HG02763 (cell line): Measurements from ENCODE around the gene LRCH4.
"Not testable (repeated sequence)": the region's sequence is repeated elsewhere in the genome, so short reads cannot be mapped to it uniquely, and the experiment has no call there.

Experiments used
- ATAC-seq: cut with Tn5 transposase; IDR thresholded peaks from one replicate; pipeline ENCODE4 v1.9.1; 2021; ENCODE audit warnings: mild to moderate bottlenecking, moderate library complexity; ENCODE audit not compliant: unreplicated experiment

LRCH4 gene

DNA sequence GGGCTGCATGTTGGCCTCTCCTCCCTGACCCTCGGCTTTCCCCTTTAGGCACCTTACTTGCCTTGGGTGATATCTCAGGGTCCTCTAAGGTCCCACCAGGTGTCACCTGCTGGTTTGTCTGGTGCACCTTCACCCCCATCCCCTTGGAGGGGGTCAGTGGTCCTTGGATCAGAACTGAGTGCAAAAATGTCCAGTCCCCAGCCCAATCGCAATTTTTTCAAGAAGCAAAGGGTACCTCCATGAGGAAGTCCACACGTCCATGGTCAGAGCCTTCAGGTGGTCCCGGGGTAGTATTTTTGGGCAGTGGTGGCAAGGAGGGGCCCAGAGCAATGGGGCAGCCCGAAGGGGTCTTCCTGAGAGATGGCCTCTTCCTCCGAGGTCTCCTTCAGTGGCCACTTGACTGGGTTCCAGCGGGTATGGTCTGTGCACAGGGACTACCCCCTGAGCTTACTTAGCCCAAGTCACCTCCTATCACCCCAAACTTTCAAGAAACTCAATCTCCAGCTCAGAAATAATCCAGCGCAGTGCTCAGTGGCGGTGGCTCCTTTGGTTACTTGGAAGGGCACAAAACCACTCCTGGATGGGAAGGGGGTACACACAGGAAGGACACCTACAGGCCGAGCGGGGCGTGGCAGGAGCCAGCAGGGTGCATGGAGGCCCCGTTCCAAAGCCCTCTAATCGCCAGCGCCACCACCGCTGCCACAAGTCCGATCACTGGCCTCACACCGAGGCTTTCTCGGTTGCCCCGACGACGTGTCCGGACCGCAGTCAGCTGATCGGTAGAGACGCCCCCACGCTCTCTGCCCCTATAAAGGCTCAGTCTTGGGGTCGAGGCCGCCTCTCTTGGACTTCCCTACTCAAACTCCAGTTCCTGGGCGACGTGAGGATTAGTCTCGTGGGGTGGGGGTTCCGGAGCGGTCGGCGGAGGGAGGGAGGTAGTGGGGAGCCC is 16.8 kb downstream of the LRCH4 start:
- ATAC-seq, result no peak

GRCh38 chr7:100568176-100568895 is 17.6 kb downstream of the LRCH4 start:
- no peak for ATAC-seq

GRCh38 chr7:100567751-100568175 is 18.2 kb downstream of the LRCH4 start:
- no peak for ATAC-seq

- no peak for ATAC-seq
These were observed 18.7 kb downstream of the LRCH4 start for GRCh38 chr7:100567031-100567730.

- no peak for ATAC-seq
These were observed 19.9 kb downstream of the LRCH4 start for GRCh38 chr7:100566018-100566531.

GRCh38 chr7:100565133-100565571 is 20.8 kb downstream of the LRCH4 start:
- no peak for ATAC-seq

GRCh38 chr7:100564405-100564804 is 21.5 kb downstream of the LRCH4 start:
- ATAC-seq, result not testable (repeated sequence)

- ATAC-seq, result no peak
These were observed 22.0 kb downstream of the LRCH4 start for GRCh38 chr7:100563809-100564400.

DNA sequence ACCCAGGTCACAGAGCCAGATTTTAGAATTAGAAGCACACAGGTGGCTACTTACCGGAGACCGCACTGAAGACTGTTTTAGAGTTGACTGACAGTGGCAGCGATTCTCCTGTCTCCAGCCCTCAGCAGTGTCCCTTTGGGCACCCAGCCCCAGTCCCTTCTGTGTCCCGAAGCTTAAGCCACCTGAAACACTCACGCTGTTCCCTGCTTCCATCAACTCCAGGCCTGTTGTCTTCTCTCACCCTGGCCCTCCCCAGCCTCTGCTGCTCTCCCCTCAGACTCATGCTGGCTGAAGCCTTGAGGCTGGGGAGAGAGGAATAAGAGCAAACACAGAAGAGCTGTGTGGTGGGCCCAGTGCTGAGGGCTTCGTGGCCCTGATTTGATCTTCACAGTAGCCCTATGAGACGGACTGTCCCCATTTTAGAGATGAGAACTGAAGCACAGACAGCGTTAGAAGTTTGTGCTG is 22.8 kb downstream of the LRCH4 start:
- no peak for ATAC-seq

- ATAC-seq, result no peak
These were observed 23.5 kb downstream of the LRCH4 start for GRCh38 chr7:100562195-100563099.

DNA sequence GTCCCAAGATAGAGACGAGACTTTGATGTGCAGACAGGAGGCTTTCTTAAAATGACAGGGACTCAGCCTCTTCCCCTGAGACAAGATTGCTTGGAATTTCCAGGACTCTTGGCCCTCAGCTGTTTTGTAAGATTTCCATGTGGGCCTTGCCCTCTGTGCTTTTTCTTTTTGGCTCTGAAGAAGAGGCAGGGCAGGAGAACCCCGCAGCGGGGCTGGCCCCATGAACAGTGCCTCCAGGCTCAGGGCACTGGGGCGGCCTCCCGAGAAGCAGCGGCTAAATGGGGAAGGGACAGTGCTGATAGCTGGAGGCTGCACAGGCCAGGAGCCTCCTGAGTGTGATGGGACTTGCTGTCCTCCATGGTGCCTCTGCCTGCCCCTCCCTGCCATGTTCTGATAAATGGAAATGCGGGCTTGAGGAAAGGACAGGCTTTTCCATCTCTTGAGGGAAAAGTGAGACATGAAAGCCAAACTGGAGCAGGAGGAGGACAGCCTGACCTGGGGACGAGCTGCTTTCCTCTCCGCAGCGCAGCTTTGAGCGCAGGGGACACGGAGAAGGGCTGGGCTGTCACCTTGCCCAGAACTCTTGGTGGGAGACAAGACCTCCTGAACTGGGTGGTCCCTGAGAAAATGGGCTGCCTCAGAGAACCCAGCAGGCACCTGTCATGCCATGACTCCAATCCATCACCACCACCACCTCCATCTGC is 24.3 kb downstream of the LRCH4 start:
- no peak for ATAC-seq

DNA sequence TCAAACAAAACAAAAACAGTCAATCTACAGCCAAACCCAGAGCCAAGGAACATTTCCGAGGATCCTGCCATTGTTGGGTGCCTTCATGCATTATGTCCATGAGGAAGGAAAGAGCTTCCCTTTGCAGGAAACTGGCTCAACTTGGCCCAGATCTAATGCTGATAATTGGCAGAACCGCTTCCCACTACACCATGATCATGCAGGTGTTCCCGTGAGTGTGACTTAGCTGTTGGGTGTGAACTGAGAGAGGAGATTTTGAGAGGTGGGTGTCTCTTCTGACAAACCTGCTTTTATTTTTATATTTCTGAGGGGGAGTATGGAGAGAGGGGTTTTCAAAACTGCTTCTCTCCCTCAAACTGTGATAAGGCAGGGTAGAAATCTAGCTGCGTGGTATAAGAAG is 26.8 kb downstream of the LRCH4 start:
- no peak for ATAC-seq

GRCh38 chr7:100556541-100556940 is 29.4 kb downstream of the LRCH4 start:
- no peak for ATAC-seq

DNA sequence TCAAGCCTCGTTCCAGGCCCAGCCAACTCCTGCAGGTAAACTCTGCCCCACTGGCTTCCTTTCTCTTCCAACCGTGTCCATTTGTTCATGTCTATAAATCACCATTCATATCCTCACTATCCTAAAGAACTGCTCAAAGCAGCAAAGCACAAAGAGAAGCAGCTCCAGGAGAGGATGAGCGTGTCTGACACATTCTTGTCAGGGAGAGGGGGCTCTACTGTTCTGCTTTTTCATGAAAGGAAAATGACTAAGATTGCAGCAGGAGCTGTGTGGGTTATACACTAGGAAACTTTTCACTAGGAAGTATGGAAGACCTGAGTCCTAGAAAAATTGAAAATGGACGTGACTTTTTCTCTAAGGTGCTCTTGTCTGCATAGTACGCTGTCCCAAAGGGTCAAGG is 30.2 kb downstream of the LRCH4 start:
- no peak for ATAC-seq

GRCh38 chr7:100553032-100553431 is 32.9 kb downstream of the LRCH4 start:
- no peak for ATAC-seq

DNA sequence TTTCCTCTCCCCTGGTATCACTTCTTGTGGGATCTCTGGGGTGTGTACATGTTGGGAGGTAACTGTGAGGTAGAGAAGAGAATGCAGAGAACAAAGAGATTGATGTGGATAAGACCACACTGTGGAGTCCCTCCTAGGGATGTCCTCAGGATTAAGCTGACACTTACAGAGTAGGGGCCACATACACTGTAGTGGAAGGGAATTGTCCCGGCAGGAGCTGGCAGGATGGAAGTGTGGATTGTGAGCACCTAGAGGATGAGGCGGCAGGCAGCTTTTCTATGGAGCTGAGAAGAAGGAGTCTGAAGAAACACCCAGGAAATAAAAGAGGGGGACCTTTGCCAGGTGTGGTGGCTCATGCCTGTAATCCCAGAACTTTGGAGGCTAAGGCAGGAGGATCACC is 33.4 kb downstream of the LRCH4 start:
- no peak for ATAC-seq

- not testable (repeated sequence) for ATAC-seq
These were observed 37.5 kb downstream of the LRCH4 start for GRCh38 chr7:100548446-100548845.

- ATAC-seq, result no peak
These were observed 38.1 kb downstream of the LRCH4 start for GRCh38 chr7:100547872-100548271.
